ENCODE results near the gene COL15A1. TPM values are rescaled to one million over a fixed set of nuclear protein-coding genes. Genes with fewer than 3 reads are reported as not detected.

COL15A1 gene
- total and polyA plus RNA-seq, 2 of the 8 experiments (the other 6 are each of a cell fraction or from before 2014, with no cell fraction given): 0.12 to 0.15 TPM

- TF ChIP-seq RXRA (IDR thresholded peaks at IDR 0.05; ENCODE audit: insufficient read depth, low read depth, low read length): no peak
- TF ChIP-seq MAX (IDR thresholded peaks at IDR 0.05): no peak
- TF ChIP-seq CHD7 (IDR thresholded peaks at IDR 0.05; ENCODE audit: insufficient replicate concordance, low read length): no peak
- TF ChIP-seq SIX5 (IDR thresholded peaks at IDR 0.05; ENCODE audit: low read depth, low read length): no peak
These were observed 71.7 kb downstream of the COL15A1 start (continued) for GRCh38 chr9:99015448-99015847.

Measured in H1 (cell line).